Measurements from ENCODE around the gene ATP11A.

Gene ATP11A

GRCh38 chr13:112846411-112847115 is 156.7 kb downstream of the ATP11A start:
- H3K4me1 ChIP-seq: no peaks in the 10 kb centered on the region
- no peak overlapping the region for H3K9ac ChIP-seq
- H3K4me2 ChIP-seq (ENCODE audit: low read length): no peak overlapping the region
- H2AFZ ChIP-seq: no peak overlapping the region
- H3K9me3 ChIP-seq (ENCODE audit: control insufficient read depth, low read length): no peaks in the 10 kb centered on the region
- no peaks in the 10 kb centered on the region for H3K27me3 ChIP-seq (ENCODE audit: control insufficient read depth, insufficient read depth, low read length)
- H3K36me3 ChIP-seq (ENCODE audit: control insufficient read depth, insufficient read depth, low read length): no peaks in the 10 kb centered on the region
- H3K79me2 ChIP-seq: no peaks in the 10 kb centered on the region
- no peak overlapping the region for H3K27ac ChIP-seq
- no peak overlapping the region for H3K4me3 ChIP-seq (ENCODE audit: low read depth, low read length)
- TF ChIP-seq CTCF (IDR thresholded peaks at IDR 0.05): no peak

GRCh38 chr13:112849500-112849899 is 159.7 kb downstream of the ATP11A start:
- H3K79me2 ChIP-seq: no peaks in the 10 kb centered on the region
- H3K9me3 ChIP-seq (ENCODE audit: control insufficient read depth, low read length): no peaks in the 10 kb centered on the region
- H3K4me2 ChIP-seq (ENCODE audit: low read length): no peak overlapping the region
- no peak for TF ChIP-seq CTCF (IDR thresholded peaks at IDR 0.05)
- no peaks in the 10 kb centered on the region for H3K27me3 ChIP-seq (ENCODE audit: control insufficient read depth, insufficient read depth, low read length)
- H3K4me3 ChIP-seq (ENCODE audit: low read depth, low read length): no peak overlapping the region
- H3K36me3 ChIP-seq (ENCODE audit: control insufficient read depth, insufficient read depth, low read length): no peaks in the 10 kb centered on the region
- H3K9ac ChIP-seq: no peak overlapping the region
- H2AFZ ChIP-seq: no peak overlapping the region
- H3K27ac ChIP-seq: no peak overlapping the region
- no peaks in the 10 kb centered on the region for H3K4me1 ChIP-seq

GRCh38 chr13:112850273-112850672 is 160.4 kb downstream of the ATP11A start:
- no peak overlapping the region for H3K4me3 ChIP-seq (ENCODE audit: low read depth, low read length)
- H3K9me3 ChIP-seq (ENCODE audit: control insufficient read depth, low read length): no peaks in the 10 kb centered on the region
- no peaks in the 10 kb centered on the region for H3K27me3 ChIP-seq (ENCODE audit: control insufficient read depth, insufficient read depth, low read length)
- H3K36me3 ChIP-seq (ENCODE audit: control insufficient read depth, insufficient read depth, low read length): no peaks in the 10 kb centered on the region
- H3K27ac ChIP-seq: no peak overlapping the region
- H2AFZ ChIP-seq: no peak overlapping the region
- no peaks in the 10 kb centered on the region for H3K4me1 ChIP-seq
- TF ChIP-seq CTCF (IDR thresholded peaks at IDR 0.05): no peak
- H3K4me2 ChIP-seq (ENCODE audit: low read length): no peak overlapping the region
- no peaks in the 10 kb centered on the region for H3K79me2 ChIP-seq
- no peak overlapping the region for H3K9ac ChIP-seq

GRCh38 chr13:112851107-112852038 is 161.5 kb downstream of the ATP11A start:
- Histone ChIP-seq H3K4me1 (no peaks in the 10 kb centered on the region), H3K79me2 (no peaks in the 10 kb centered on the region), H3K4me3 (ENCODE audit: low read depth, low read length) (no peak overlapping the region), H3K27me3 (ENCODE audit: control insufficient read depth, insufficient read depth, low read length) (no peaks in the 10 kb centered on the region), H3K4me2 (ENCODE audit: low read length) (no peak overlapping the region), H3K27ac (no peak overlapping the region), H3K9ac (no peak overlapping the region), H3K9me3 (ENCODE audit: control insufficient read depth, low read length) (no peaks in the 10 kb centered on the region), H2AFZ (no peak overlapping the region), H3K36me3 (ENCODE audit: control insufficient read depth, insufficient read depth, low read length) (no peaks in the 10 kb centered on the region)
- TF ChIP-seq CTCF (IDR thresholded peaks at IDR 0.05): no peak

All from parathyroid adenoma (tissue), 2 donors.